Measurements from ENCODE around the gene NELL1.
A peak's percentile ranks its signal among the peaks of the same experiment; 100 is the strongest.

GRCh38 chr11:20669820-20670684 is 666 bp downstream of the NELL1 start:
- no peak for TF ChIP-seq MAX (IDR thresholded peaks at IDR 0.05; ENCODE audit: insufficient read depth, insufficient read length)
- no peak for TF ChIP-seq CTCF (IDR thresholded peaks at IDR 0.05; ENCODE audit: extremely low read depth in 1 of 2, insufficient read depth in 1 of 2, low read depth in 1 of 2, low read length in 2 of 2)
- TF ChIP-seq POLR2AphosphoS5 (IDR thresholded peaks at IDR 0.05; ENCODE audit: insufficient read depth, low read depth, low read length): no peak
- peak; percentile 76 for TF ChIP-seq EZH2 (IDR thresholded peaks at IDR 0.05; ENCODE audit: borderline replicate concordance, low read depth, low read length, severe bottlenecking)

All from endothelial cell of umbilical vein (primary cell).